ENCODE data around the gene FBXO31.

Gene FBXO31

DNA sequence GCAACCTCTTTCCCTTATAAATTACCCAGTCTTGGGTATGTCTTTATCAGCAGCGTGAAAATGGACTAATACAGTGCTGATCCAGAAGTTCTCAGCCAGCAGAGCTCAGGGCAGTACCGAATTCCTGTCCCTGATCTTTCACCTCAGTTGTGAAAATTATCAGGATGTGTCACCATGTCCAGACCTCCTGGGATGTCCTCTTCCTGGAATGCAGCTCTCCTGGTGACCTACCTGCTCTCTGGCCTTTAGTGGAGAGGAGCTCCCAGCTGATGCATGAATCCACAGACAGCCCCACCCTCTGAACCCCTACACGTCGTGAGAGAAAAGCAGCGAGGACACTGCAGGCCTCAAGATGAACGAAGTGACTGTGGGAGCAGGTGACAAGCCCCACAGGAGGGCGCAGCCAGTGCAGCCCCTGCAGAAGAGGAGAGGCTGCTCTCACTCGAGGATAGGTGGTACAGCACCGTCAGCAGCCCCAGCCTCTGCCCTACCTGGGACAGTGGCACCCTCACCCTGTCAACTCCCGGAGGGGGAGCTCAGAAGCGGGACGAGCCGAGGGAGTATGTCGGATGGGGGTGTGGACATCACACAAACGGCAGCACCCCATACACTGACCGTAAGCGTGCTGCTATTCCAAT is 44.4 kb downstream of the FBXO31 start:
- no peak for DNase-seq

DNA sequence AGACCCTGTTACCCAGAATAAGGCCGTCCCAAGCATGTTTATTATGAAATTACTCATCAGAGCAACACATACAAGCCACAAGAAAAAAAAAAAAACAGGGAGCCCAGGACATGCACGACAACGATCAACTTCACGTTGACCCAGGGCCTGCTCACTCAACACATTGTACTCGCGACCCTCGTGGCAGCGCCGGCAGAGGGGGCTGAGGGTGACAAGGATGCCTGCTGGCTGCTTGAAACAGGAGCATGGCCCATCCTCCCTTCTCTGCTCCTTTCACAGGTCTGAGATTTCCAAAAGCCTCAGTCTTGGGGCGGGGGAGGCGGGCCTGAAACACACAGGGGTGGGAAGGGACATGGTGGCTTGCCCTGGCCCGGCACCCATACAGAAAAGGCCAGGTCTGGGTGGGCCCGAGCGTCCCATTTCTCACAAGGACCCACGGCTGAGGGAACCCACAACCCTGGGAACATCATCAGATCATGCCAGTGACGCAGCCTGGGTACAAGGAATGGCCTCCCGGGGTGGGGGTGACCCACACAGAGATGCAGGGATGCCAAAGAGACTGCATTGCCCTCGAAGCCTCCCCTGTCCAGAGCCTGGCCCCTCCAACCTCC is 45.3 kb downstream of the FBXO31 start:
- DNase-seq, result no peak

DNA sequence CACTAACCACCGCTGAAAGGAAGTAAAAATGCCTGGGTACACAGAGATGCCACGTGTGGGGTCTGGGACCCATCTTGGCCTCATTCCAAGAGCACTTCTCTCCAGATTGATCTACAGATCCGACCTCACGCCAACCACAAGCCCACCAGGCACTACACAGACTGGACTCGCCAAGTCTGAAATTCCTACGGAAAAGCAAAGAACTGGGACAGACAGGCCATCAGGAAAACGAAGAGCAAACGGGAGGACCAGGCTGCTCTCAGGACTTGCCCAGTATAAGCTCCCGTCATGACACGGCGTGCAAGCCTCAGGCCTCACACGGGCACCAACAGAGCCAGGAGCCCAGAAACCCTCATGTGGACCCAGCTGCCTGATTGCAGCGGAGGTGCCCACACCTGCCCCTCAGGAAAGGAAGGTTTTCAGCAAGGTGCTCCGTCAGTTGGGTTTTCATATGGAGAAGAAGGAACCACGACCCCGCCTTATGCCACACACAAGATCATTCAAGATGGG is 46.3 kb downstream of the FBXO31 start:
- no peak for DNase-seq

DNA sequence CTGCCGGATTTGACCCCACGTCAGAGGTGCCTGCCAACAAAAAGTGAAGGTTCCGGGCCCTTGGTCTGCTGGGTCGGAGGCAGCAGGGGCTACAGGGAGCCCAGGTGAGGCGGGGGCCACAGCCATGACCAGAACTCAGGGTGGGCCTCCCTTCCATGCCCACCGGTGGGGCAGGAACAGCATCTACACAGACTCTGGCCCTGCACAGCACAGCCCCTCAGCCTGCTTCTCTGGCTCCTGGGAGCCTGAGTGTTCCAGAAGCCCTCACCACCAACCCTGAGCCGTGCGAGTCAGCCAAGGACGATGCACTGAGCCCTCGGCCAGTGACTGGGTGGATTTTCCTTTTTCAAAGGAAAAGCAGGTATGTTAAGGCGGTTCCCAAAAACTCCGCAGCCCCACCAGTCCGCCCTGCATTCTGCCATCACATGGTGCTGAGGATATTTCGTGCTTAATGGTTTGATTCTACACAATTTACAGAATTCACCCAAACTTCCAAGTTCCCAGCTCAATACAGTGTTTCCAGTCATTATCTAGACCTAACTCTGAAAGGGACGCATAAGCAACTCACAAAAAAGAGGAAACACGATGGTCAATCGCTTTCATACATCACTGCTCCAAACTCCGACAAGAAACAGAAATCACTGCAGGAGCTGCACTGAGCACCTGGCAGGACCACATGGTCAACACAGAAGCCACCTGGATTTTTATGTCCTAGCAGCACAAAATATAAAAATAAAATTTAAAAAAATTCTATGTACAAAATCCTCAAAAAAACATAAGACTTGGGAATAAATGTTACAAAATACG is 46.9 kb downstream of the FBXO31 start:
- no peak for DNase-seq

DNA sequence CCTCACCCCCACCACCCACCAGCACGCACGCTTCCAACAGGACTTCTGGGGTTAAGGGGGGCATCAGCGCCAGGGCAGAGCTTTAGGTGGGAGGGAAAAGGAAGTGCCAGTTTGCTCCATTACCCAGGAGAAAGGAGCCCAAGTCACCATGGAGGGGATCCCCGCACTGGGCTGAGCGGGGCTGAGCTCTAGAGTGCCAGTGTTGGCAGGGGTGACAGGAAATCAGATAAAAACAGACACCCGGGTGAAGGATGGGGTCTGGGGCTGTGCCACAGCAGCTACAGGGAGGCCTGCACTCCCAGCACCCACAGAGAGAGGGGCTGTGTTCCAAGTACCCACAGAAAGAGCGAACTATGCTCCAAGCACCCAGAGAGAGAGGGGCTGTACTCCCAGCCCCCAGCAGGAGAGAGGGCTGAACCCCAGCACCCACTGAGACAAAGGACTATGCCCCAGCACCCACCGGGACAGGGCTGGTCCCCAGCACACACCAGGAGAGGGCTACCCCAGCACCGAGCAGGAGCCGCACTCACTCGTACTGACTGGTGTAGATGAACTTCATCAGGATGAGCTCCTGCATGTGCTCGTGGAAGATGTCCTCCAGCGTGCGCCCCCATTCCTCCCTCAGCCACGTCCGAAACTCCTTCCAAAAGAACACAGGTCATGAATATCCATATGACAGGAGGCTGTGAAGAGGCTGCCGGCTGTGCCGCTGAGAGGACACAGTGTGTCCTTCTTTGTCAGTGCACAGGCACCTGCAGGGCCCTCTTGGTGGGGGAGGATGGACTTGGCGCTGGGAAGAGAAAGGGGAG is 47.7 kb downstream of the FBXO31 start:
- no peak for DNase-seq

DNA sequence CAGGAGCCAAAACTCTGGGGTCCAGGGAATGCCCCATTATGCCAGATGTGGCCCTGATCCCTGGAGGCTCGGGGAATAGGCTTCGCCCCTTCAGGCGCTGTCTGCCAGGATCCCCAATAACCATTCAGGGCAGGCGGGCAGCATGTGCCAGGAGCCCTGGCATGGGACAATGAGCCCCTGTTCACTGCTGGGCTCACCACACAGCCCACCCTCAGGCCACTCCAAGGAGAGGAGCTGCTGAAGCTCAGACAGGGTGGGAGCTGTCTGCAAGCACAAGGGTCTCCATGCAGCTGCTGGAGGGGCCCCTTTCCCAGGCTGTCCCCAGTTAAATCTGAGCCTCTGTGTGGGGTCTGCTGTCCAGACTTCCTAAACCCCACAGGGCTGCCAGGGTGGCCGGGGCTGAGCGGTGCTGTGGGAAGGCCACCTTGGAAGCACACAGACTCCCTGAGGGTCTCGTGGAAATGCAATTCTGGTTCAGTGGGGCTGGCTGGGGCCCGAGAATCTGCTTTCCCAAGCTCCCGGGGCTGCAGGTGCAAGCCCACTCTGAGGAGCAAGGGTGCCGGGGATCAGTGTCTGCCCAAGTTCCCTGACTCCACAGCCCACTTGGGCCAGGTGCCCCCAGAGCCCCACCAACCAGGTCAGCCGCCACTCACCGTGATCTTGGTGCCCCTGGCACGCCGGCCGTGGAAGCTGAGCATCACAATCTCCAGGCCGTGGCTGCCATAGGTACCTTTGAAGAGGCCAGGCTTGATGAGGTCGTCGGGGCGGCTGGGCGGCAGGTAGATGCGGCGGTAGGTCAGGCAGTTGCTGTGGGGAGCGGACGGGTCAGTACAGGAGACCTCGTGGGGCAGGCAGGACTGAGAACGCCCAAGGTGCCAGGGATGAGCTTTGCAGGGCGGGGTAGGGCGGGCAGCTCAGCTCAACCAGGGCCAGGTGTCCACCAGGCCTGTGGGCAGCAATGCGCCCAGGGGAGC is 48.6 kb downstream of the FBXO31 start:
- no peak for DNase-seq

DNA sequence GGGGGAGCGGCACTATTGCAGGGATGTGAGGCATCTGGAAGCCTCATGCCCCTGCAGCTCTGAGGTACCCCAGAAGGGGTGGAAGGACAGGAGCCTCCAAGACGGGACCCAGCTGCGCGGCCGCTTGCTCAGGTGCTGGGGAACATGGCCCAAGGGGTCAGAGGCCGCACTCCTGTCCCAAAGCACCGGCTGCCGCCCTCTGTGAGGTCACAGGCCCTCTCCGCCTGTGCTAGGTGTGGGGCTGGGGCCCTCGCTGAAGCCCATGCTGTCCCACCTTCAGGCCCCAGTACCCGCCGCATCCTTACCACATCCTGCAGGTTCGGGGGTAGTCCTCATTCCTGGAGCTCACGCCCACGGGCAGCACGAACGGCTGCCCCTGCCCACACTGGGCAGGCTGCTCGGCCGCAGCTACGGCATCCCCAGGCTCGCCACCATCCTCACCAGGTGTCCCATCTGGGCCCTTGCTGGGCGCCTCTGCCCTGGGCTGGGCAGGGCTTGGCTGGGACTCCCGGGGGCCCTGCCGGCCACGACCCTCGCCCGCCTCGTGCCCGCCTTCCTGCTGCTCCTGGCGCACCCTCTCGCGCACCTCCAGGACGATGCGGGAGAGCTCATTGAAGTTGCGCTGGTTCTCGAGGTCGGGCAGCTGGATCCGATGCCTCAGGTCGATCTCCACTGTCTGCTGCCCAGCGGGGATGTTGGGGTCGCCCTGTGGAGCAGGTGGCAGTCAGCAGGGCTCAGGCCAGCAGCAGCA is 49.8 kb downstream of the FBXO31 start:
- DNase-seq, result no peak

DNA sequence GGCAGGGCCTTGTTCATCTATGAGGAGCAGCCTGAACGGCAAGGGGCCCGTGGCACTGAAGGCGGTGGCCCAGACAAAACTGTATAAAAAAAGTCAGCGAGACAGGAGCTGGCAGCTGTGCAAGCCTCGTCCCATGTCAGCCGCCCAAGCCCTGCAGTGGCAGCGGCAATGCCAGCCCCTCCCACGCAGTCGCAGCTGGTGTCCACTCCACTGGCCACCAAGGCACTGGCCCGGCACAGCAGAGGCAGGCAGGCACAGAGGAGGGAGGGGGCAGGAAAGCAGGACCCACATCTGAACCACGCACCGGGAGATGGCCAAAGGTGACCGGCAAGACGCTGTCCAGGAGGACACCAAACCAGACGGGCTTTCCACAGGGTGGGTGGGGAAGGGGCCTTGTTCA is 50.5 kb downstream of the FBXO31 start:
- DNase-seq, result no peak

DNA sequence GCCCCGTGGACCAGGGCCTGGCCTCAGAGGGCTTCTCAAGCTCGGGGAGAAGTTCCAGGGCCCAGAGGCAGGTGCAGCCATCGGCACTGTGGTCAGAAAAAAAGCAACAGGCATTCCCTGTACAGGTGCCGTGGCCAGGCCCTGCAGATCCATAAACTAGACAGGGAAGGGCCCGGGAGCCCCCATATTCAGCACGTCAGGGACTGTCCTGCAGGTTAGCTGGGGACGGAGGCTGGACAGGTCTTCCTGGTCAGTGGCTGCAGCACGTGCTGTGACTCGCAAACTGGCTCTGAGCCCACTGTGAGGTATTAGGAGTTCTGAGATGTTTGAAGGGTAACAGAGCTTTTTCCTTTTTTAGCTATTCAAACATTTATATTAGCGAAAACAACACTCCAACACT is 51.4 kb downstream of the FBXO31 start:
- DNase-seq, result no peak

DNA sequence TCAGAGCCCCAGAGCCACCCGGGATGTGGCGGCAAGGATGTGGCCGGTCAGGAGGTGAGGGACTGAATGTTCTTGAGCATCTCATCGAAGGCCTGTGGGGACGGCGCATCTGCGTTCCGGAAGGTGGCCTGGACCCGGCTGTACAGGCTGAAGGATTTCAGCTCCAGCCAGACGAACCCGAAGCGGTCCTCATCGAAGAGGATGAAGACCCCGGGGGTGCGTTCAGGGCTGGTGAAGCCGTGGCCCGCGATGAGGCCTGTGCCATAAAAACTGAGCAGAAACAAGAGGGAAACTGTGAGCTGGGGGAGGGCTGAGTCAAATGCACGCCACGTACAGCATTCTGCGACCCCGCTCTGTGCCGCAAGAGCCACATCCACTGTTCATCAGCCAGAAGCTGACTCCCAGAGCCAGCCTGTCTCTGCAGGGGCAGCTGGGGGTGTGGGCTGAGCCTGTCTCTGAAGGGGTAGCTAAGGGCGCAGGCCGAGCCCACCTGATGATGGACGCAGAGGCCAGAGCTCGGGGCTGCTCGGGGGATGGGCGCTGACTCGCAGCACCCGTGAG is 52.3 kb downstream of the FBXO31 start:
- no peak for DNase-seq

DNA sequence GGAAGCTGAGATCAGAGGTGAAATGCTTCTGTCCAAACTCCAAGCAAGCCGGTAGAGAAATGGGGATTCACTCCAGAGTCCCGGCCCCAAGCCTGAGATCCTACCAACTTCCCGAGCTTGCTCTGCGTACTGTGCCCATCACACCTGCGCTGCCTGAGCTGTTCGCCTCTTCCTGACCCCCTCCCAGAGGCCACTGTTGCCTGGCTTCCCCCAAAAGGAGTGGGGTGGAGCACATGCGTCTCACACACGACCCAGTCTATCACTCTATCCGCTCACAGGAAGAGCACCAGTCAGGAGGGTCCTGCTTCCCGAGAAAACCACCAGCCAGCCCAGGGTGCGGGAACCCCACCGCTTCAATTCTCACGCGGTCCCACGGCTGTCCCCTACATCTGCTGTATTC is 52.9 kb downstream of the FBXO31 start:
- no peak for DNase-seq

DNA sequence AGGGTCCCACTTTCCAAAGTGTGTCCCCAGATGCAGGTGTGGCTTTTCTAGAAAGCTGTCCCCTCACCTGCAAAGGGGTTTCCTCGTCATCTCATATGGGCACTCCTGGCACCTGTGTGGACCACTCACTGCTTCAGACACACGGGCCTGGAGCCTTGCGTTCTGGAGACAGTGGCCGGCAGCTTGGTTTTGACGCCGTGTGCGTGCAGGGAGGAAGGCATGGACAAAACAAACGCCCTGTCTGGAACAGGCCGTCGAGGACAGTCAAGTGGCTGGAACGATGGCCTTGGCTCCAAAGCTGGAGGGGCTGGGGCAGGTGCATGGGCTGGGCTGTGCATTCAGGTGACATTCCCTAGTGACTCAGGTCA is 53.3 kb downstream of the FBXO31 start:
- DNase-seq, result no peak

DNA sequence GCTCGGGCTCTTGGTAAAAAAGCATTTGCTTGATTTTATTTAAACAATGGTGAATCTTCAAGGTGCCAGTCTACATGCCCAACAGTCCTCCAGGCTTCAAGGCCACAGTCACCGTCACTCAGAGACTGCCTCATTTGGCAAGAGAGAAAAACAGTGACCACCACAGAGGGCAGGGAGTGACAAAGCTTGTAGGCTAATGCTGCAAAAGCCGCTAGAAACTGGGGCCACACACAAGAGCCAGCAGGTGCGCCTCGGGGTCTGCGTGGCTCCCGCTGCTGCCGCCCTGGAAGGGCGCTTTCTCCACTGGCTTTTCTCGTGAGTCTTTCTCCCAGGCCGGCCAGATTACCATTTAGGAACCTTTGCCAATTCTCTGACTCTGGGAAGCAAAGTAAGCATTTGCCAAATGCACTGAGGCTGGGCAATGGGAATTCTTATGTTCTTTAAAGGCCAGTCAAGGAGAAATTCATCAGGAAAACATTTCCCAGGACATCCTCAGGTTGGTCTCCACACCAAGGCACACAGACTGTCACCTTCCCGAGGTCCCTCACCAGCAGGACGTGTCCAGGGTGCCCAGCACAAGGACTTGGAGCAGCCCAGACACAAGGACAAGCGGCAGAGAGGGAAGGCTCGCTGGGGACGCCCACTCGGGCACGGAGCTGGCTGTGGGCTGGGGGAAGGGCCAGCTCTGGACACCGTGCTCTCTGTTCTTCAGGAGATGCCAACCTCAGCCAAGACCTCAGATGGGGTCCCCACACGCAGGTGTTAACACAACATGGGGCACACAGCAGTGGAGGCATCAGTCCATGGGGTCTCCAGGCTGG is 53.9 kb downstream of the FBXO31 start:
- no peak for DNase-seq

DNA sequence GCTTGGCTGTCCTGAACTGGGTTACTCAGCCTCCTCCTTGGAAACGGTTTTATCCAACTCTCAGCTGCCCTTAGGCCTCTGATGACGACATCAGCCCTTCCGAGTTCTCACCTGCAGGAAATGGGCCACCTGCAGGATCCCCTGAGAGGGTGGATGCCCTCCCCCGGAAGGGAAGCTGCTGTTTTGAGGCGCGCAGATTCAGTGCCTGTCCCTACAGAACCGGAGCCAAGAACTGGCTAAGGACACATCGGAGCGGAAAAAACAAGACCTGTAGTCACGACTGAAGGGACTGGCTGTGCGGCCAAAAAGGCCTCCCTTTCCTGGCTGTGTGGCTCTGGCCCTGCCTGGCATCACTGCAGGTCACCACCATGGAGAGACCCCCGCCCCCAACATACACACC is 54.7 kb downstream of the FBXO31 start:
- no peak for DNase-seq

DNA sequence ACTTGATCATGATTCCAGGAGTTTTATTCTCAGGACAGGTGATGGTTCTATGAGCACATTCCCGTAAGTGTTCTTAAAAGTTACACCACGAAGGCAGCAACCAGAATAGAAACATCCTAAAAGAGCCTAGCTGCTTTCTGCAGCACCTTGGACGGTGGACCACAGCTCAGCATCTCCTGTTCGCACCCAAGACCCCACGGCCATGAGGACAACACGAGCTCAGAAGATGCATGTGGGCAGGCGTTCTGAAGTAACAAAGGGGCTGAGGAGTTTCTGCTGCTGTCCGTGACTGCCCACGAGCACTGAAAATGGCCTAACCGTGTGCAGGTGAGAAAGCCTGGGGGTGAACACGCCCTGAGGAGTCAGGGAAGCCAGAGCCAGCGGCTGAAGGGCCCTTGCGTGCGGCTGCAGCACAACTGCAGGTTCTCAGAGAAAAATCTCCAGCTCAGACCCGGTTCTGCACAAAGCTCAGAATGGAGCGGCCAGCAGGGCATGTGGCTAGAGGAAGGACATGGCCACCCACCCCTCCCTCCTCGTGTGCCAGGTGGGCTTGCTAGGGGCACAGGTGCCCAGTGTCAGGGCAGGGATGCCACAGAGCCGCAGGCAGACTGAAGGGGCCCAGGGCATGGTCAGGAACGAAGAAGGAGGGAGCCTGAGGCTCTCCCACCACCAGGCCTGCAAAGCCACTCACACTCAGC is 55.6 kb downstream of the FBXO31 start:
- no peak for DNase-seq

DNA sequence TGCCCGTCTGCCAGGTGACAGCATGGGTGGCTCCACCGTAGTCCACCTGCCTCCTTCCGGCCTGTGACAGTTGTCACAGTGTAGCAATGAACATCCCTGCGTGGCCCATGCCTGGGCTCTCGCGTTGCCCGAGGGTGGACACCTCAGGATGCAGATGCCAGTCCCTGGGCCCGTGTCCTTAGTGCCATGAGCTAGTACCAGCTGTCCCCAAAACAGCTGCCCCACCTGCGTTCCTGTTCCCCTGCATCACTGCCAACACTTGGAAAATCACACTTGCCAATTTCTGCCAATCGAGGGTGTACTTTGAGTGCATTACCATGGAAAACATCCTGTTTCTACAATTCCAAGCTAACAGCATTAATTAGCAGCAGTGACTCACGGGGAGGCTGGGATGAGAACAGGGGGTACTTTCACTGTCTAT is 57.4 kb downstream of the FBXO31 start:
- no peak for DNase-seq

DNA sequence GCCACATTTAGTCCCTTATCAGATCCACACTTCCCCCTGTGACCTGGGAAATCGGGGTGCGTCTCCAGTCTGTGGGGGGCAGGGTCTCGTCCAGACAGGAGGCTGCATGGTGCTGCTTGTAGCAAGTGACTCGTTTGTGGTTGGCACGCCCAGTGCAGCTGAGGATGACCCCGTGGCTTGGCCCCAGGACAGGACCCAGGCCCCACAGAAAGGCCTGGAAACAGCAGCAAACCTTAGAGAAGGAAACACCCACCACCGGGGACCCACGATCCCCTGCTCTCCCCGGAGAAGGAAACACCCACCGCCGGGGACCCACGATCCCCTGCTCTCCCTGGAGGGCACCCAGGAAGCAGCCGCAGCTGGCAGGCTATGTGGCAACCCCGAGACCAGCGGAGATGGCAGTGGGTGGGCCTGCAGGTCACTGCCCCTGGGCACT is 58.1 kb downstream of the FBXO31 start:
- no peak for DNase-seq

DNA sequence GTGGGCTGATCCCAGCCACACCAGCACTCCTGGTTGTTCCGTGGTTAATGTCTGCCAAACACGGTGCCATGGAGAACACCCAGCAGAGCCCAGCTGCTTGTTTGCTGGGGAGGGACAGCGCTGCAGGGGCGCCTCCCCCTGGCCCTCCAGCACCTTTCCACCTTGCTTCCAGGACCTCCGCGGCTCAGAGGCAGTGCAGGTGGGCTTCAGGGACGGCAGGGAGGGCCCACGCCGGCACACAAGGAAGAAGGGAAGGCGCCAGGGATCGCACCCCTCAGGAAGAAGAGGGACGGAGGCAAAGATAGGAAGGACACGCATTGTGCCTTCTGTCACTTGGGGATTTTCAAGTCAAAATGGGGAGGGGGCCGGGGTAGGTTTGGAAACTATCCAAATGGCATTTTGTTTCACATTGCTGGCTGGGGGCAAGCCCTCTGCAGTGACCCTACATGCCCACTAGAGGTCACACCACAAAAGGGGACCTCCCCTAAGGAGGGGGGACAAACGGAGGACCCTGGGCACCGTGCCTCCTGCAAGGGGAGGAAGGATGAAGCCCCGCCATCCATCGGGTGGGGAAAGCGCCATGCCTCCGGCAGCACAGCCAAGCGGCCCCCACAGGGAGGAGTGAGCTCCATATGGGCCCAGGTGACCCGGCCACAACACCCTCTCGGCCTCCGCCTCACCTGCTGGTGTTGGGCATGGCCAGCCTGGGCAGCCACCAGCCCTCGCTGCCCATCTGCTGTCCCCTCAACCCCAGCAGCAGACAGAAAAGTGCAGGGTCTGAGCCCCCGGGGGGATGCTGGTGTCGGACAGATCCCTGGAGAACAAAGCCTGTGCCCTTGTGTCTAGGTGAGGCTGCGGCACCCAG is 58.9 kb downstream of the FBXO31 start:
- DNase-seq, result peak; percentile 69 to 88
